Ramos (cell line): ENCODE data around the gene CTNNA3.

ENCODE experiments used
- in situ Hi-C: fragments of 300-500 bp; cut with MboI; formaldehyde crosslinking; loops from one replicate; pipeline ENCODE4 v1.14.3; 2022; ENCODE audit warnings: low sequenced_read_pairs; ENCODE audit not compliant: unreplicated experiment

The CTNNA3 gene

DNA sequence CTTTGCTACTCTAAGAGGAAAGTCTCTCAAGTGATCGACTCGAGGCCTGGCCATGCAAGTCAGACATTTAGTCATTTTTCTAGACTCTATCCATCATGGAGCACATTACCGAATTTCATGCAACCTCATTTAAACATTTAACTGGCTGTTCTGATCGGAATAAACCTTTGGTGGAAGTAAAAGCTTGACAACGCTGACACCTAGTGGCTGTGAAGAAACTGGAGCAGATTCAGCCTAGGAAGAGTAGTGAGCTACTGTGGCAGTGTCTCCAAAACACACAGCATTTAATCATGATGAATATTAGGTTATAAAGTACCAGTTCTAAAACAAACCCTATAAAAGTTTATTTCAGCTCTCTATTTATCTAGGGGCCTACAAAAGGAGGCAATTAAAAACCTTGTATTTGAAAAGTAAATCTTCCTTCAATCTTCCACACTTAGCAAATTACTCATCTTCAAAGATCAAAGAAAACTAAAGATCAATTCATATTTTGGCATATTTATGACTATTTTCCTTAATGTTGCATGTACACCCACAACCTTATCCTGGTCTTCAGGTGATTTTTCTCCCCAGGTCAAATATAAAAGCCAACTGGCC is 175.0 kb downstream of the CTNNA3 start:
- in situ Hi-C loops: no loop called here

- in situ Hi-C loops: no loop called here
Measured at GRCh38 chr10:67519434-67519833, 176.6 kb downstream of the CTNNA3 start.

GRCh38 chr10:67518756-67519155 is 177.2 kb downstream of the CTNNA3 start:
- in situ Hi-C loops: no loop called here

DNA sequence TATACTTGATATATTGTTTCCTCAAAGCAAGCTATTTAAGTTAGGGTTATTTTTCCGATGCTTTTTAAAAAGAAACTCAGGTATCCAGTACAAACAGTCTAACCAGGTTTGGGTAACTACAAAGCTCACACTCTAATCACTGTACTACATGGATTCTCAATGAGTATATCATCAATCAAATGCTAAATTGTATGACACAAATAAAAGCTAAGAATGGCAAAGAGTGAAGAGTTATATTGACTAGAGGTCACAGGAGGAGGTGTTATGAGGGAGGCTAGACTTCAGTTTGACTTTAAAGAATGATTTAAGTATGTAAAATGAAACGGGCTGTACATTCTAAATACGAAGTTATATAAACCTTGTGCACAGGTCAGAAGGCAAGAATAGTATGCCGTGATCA is 178.0 kb downstream of the CTNNA3 start:
- in situ Hi-C loops: no loop called here

DNA sequence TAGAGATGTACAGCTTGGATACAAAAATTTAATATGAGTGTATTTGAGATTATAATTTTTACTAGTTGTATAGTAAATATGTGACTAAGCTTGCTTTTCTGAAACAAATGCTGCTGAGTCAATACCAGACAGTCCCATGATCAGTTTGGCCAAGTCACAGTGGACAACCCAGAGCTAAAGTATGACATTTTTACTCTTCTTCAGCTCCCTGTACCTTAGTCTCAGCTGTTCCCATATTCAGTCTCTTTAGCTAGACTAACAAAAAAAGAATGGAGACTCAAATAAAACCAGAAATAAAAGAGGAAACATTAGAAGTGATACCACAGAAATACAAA is 189.3 kb downstream of the CTNNA3 start:
- in situ Hi-C loops: no loop called here

GRCh38 chr10:67506083-67506756 is 189.8 kb downstream of the CTNNA3 start:
- in situ Hi-C loops: no loop called here

GRCh38 chr10:67492317-67493019 is 203.5 kb downstream of the CTNNA3 start:
- in situ Hi-C loops: no loop called here

GRCh38 chr10:67487906-67488619 is 207.9 kb downstream of the CTNNA3 start:
- in situ Hi-C loops: no loop called here

DNA sequence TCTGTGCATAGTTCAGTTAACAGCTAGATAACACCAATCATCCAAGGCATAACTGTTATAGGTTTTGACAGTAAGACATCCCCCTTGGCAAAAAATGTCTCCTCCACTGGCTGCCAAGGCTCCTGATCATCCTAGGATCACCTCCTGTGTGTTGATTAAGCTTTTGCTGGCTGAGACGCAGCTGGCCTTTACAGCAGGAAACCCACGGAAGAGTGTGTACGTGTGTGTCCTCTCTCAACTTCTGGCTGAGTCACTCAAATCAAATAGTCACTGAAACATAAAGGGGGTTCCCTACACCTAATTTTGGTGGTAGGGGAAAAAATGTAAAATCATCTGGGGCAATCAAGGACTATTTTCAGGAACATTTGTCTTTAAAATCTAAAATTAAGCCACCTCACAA is 208.8 kb downstream of the CTNNA3 start:
- in situ Hi-C loops: no loop called here

- in situ Hi-C loops: no loop called here
Measured at GRCh38 chr10:67477868-67478267, 218.1 kb downstream of the CTNNA3 start.

DNA sequence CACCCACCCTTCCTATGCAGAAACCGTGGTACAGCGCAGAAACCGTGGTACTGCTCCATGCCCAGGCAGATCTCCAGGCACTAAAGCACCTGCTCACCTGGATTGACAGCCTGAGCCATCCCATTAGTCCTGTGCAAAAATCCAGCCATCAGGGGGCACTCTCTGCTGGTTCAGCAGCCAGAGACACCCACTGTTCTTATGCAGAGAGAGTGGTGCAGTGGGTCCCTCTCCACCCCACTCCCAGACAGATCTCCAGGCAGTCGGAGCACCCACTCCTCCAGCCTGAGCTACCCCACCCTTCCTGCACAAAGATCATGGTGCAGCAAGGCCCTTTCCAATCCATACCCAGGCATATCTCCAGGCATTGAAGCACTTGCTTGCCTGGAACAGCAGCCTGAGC is 219.8 kb downstream of the CTNNA3 start:
- in situ Hi-C loops: no loop called here

DNA sequence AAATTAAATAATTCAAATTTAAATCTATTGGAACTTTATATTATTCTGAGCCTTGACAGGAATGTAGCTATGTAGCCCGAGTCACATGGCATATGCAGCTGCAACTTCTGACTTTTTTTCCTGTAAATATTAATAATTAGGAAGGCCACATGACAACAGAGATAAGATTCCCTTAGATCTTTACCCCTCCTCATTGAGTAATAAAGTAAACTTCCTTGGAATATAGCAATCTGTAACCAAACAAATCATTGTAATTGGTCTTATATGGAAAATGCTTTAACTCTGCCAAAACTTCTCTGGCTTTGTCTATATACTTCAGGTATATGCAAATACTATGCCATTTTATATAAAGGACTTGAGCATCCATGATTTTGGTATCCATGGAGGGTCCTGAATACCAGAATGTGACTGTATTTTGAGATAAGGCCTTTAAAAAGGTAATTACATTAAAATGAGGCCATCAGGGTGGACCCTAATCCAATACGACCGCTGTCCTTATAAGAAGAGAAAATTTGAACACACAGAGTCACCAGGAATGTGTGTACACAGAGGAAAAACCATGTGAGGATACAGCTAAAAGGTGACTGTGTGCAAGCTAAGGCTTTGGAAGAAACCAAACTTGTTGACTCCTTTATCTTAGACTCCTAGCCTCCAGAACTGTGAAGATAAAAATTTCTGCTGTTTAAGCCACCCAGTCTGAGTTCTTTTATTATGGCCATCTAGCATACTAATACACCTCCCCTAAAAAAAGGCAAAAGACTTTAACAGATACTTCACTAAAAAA is 222.0 kb downstream of the CTNNA3 start:
- in situ Hi-C loops: no loop called here

GRCh38 chr10:67471022-67471421 is 225.0 kb downstream of the CTNNA3 start:
- in situ Hi-C loops: no loop called here

GRCh38 chr10:67464278-67464677 is 231.7 kb downstream of the CTNNA3 start:
- in situ Hi-C loops: no loop called here

DNA sequence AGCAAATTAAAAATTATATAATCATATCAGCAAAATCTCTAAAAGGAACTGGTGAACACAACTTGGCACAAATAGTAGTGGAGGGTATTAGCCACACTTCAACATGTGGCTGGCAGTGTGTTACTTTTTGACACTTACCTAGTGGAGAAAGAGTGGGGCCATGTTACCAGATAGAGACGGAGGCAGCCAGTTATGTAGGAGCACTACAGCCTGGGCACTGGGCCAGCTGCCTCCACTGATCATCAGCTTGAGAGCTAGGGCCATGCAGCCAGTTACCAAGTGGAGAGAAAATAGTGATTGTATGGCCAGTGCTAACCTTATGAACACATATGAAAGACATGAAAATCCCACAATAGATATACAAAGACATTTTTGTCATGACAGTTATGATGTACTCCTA is 243.1 kb downstream of the CTNNA3 start:
- in situ Hi-C loops: no loop called here

- in situ Hi-C loops: no loop called here
Measured at GRCh38 chr10:67438605-67439304, 257.2 kb downstream of the CTNNA3 start.

DNA sequence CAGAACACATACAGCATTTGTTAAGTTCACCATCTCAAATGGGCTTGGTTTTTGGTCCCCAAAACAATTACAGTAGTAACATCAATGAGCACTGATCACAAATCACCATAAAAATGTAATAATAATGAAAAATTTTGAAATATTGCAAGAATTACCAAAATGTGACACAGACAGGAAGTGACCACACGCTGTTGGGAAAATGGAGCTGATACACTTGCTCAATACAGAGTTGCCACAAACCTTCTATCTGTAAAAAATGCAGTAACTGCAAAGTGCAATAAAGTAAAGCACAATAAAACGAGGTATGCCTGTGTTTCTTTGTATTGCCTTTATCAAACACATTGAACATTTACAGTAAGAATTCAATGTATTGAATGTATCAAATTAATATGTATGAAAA is 262.7 kb downstream of the CTNNA3 start:
- in situ Hi-C loops: no loop called here

DNA sequence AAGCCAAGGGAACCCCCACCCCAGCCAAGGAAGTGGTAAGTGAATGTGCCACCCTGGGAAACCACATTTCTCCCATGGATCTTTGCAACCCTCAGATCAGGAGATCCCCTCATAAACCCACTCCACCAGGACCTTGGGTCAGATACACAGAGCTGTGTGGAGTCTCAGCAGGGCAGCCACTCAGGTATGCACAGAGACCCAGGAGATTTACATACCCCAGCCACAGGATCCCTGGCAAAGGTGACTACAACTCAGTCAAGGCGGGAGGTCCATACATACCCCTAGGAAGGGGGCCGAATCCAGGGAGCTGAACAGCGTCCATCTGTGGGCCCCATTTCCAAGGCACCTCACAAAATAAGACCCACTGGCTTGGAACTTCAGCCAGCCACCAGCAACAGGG is 293.4 kb downstream of the CTNNA3 start:
- in situ Hi-C loops: no loop called here

GRCh38 chr10:67401711-67402110 is 294.3 kb downstream of the CTNNA3 start:
- in situ Hi-C loops: no loop called here
